GM20000 (cell line): ENCODE measurements around the gene IGFN1.
"Not testable (repeated sequence)": the region's sequence is repeated elsewhere in the genome, so short reads cannot be mapped to it uniquely, and the experiment has no call there.

Source experiments
- DNase-seq: peaks from one replicate; pipeline ENCODE4 v3.0.0; 2012; ENCODE audit warnings: low spot score
- TF ChIP-seq, protein P1 (sequence below): IDR thresholded peaks from 2 replicates; pipeline ENCODE4 v1.5.1; 2012; ENCODE audit warnings: mild to moderate bottlenecking, control low read depth; ENCODE audit errors: extremely low read depth, missing control alignments

The IGFN1 gene

DNA sequence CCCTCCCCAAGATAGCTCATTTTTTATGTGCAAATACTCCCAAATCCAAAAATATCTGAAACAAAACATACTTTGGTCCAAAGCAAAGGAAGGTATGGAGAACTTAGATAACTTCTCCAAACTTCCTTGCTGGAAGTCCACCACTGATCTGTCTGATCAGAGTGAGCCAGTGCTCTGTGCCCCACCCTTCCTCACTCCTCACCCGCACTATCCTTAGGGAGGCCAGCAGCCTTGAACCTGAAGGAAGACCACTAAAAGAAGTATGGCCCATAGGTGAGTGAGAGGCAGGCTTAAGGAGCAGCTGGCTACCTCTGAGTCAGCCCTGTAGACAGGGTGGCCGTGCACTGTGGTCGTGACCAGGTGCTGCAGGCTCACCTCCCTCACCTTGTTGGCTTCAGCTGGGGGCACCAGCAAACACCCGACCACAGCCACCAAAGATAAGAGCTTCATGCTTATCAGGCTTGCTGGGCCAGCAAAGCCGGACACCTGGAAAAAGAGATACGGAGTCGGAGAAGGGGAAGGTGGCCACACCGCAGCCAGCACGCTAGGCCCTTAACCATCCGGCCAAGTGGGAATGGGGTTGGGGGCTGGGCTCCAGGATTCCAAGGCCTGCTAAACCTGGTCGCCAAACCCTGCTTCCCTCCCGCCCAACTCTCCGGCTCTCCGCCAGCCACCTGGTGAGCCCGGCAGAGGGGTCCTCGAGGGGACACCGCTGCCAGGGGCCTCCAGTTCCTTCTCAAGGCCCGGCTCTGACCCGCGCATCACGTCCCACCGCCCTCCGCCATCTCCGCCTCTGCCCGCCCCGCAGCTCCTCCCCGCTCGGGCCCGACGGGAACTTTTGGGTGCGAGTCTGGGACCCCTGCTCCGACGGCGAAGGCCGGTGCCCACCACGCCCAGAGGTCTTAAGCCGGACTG, 36.9 kb upstream of the IGFN1 start:
- DNase-seq, result no peak
- TF ChIP-seq, protein P1, sequence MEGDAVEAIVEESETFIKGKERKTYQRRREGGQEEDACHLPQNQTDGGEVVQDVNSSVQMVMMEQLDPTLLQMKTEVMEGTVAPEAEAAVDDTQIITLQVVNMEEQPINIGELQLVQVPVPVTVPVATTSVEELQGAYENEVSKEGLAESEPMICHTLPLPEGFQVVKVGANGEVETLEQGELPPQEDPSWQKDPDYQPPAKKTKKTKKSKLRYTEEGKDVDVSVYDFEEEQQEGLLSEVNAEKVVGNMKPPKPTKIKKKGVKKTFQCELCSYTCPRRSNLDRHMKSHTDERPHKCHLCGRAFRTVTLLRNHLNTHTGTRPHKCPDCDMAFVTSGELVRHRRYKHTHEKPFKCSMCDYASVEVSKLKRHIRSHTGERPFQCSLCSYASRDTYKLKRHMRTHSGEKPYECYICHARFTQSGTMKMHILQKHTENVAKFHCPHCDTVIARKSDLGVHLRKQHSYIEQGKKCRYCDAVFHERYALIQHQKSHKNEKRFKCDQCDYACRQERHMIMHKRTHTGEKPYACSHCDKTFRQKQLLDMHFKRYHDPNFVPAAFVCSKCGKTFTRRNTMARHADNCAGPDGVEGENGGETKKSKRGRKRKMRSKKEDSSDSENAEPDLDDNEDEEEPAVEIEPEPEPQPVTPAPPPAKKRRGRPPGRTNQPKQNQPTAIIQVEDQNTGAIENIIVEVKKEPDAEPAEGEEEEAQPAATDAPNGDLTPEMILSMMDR, result no peak

DNA sequence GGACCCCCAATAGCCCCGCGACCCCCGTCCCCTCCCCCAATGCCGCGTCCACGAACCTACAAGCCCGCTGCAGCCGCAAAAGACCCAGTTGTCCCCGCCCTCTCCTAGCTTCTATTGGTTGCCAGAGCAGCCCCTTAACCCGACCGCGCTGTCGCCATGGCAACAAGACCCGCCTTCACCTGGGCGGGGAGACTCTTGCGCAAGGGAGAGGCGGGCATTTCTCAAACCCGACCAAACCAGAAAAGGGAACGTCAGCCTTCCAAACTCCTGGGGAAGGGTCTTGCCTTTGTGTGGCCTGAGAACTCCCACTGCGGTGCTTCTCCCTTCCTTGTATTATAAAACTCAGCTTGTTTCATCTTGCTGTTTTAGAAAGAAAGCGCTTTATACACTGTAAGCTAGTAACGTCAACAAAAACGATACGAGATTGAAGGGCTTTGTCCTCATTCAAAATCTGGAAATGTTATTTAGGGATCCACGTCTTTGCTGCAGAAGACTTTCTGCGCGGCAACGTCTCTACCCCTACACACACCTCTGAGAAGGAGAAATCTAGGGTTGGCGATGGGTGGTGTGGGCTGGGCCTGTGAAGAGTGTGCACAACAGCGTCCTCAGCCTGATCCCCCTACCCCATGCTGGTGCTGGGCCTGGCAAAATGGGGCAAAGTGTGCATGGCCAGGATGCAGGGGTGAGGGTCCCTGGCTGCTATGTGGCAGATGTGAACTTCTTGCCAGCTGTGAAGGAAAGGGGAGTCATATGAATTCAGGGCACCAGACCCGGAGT, 36.0 kb upstream of the IGFN1 start, which contains the start of gene TMEM9:
Gene TMEM9 (minus strand): TSS at position 86 of the 777 bp plus-strand sequence. CDS start 551 bp downstream, outside the sequence.
- TF ChIP-seq, protein P1, result no peak

DNA sequence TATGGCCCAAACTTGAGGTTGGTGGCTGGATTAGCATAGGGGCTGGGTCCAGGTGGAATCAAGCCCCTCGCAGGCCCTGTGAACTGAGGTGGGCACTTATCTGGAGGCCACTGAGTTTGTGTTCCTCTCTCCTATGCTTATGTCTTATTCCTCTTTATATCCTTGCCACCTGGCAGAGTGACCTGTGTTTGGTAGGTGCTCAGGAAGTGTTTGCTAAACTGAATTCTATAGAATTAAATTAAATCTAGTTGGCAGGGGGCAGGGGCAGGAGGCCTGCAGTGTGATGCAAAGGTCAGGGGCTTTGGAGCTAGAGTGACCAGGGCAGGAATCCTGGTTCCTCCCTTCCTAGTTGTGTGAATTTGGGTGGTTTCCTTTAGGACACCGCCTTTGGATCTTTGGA, 35.3 kb upstream of the IGFN1 start:
- no peak for DNase-seq
- TF ChIP-seq, protein P1, result no peak

More for the DNA sequence above, 36.0 kb upstream of the IGFN1 start, which contains the start of gene TMEM9:
- DNase-seq, result peak; percentile 96

DNA sequence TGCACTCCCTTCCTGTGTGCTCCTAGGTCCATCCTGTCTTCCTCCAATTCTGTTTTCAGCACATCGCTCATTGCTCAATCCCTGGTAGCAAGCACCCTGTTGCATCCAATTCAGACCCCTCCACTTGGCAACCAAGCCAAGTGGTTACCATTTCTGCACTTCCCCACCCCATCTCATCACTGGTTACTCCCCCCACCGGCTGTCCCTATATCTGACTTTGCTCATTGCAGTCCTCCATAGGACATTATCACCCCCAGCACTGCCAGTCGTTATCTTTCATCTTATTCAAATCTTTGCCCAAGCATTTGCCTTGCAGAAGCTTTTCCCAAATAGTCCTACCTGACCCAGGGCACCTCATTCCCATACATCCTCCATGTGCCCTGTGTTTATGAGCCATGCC, 34.3 kb upstream of the IGFN1 start:
- no peak for DNase-seq
- TF ChIP-seq, protein P1, result no peak

DNA sequence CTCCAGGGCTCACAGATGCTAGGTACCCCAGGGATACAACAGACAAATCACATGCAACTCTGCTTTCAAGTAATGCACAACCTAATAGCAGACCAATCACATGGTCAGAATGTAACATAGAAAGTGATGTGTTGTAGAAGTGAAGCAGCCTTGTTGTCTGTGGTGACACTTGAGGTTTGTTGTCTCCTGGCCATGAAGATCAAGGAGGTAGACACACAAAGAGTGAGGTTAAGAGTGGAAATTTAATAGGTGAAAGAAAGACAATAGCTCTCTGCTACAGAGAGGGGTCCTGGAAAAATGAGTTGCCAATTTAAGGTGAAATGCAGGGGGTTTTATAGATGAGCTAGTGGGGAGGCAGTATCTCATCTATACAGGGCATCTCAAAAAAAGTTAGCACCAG, 33.8 kb upstream of the IGFN1 start:
- DNase-seq, result no peak
- TF ChIP-seq, protein P1, result no peak

DNA sequence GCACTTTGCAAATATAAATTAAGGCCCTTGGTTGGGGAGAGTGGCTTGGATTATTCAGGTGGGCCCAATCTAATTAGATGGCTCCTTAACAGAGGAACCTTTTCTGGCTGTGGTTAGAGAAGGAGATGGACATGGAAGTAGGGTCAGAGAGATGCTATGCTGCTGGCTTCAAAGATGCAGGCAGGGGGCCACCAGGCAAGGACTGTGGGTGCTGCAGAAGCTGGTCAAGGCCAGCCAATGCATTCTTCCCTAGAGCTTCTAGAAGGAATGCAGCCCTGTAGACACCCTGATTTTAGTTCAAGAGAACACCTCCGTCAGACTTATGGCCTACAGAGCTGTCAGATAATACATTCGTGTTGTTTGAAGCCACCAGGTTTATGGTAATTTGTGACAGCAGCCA, 32.7 kb upstream of the IGFN1 start:
- no peak for DNase-seq
- TF ChIP-seq, protein P1, result no peak

DNA sequence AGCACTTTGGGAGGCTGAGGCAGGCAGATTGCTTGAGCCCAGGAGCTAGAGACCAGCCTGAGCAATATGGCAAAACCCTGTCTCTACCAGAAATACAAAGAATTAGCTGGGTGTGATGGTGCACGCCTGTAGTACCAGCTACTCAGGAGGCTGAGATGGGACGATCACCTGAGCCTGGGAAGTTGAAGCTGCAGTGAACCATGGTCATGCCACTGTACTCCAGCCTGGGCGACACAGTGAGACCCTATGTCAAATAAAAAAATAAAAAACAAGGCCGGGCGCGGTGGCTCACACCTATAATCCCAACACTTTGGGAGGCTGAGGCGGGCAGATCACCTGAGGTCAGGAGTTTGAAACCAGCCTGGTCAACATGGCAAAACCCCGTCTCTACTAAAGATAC, 27.6 kb upstream of the IGFN1 start:
- not testable (repeated sequence) for DNase-seq
